HT-29 (cell line): ENCODE results near the gene CEP126. TPM values are rescaled to one million over a fixed set of nuclear protein-coding genes. Genes with fewer than 3 reads are reported as not detected.

Experiments used
- DNase-seq: peaks from one replicate; pipeline ENCODE4 v3.0.0-alpha.2; 2015; ENCODE audit warnings: low spot score
- total RNA-seq: library from RNA; depleted of rRNA; stranded (reverse); fragments of >200 nt; shearing (Covaris generic); gene quantifications from 2 replicates; pipeline ENCODE4 v1.2.3, GENCODE V29; 2014; rRNA removed

CEP126 gene, protein sequence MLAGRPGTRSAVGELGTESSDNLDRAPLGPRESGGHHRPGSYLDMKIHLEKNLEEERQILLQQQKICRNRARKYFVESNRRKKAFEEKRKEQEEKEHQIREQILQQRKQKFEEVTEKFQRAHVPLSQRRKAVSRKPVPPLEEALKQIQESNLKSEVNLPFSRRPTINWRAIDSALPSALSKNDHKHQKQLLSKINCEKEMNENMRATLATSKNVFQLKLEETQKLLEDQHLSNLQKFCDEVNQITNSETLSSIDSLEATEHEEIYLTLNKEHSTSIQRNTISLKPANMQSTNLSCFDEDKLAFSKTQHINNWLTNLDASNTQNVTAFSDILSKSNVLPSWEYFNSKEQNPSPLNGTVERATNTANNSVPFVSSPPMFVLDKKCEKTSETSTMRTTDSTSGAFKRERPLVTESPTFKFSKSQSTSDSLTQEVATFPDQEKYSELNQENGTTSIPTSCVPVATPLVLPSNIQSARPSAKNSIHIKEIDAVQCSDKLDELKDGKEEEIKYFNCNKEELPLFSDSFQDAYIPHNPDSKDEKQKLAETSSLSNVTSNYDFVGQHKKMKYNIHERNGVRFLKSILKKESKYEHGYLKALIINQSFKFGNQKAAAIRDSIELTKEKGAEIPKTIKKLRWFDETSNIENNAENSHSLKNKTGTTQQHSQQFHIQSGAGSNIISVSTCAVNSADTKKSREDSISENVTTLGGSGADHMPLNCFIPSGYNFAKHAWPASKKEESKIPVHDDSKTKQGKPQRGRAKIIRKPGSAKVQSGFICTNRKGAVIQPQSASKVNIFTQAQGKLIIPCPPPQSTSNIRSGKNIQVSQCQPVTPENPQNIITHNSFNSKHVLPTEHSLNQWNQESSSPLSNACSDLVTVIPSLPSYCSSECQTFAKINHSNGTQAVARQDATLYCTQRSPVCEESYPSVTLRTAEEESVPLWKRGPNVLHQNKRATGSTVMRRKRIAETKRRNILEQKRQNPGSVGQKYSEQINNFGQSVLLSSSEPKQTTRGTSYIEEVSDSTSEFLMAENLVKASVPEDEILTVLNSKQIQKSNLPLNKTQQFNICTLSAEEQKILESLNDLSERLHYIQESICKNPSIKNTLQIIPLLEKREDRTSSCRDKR
- 0.50 and 0.58 TPM in 2 replicates for total RNA-seq

DNA sequence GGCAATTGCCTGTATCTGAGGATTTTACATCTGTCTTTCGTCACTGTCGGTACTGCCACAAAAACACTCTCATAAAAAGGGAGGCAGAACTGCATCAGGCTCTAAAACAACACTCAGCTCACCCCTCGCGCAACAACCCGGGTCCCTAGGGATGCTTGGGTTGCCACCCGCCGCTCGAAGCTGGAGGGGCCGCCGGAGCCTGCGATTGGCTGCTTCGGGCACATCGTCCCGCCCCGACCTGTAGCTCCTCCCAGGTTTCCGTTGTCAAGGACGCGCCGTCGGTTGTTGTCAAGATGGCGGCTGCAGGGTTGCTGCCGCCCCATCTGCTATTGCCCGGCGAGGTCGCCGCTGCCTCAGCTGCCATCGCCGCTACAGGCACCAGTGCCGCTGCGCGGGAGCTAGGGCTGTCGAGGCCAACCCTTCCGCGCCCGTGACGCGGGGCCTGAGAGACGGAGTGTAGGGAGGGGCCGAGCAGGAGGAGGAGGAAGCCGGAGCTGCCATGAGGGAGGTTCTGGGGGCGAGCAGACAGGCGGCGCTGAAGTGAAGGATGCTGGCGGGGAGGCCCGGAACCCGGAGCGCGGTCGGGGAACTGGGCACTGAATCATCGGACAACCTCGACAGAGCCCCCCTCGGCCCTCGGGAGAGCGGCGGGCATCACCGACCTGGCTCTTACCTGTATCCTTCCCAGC is at the start of gene CEP126:
Gene CEP126, plus strand, starts transcription at position 273 of the 689 bp plus-strand sequence. Its CDS starts 275 bp downstream, at position 548.
- peak; percentile 96 for DNase-seq

DNA sequence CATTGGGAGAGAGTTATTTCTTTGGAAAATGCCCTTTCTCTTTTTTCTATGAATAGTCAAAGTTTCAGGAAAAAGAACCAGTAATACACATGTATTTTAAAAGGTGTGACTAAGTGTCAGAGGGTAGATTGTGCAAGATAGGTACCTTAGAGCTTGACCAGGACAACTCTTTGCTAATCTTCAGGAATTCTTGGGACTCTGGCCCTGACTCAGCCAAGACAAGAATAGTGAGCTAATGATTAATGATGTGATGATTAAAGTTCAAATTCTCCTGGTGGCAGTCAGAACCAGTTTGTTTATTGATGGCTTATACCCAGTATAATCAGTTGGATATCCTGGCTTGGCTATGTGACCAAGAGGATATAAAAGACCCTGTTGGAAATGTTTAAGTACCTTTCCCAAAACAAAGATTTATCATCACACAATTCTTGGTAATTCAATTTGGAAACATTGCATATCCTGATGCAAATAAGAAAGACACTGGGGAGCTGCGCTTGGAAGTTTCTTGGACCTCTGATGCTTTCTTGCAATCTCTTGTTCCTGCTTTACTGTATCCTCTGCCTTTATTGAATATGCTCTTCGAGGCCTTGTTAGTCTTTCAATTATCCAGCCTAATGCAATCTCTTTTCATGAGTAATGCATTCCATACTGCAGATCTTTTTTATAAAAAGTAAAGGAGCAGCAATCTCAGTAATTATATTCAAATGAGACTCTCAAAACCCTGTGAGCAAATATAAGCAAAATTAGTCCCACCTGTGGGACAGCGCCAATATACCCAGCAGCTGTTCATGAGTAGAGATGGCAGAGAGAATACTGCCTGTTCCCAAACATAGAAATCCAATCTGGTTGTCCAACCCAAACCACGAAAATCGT is 48.0 kb upstream of the CEP126 start:
- peak; percentile 88 for DNase-seq

DNA sequence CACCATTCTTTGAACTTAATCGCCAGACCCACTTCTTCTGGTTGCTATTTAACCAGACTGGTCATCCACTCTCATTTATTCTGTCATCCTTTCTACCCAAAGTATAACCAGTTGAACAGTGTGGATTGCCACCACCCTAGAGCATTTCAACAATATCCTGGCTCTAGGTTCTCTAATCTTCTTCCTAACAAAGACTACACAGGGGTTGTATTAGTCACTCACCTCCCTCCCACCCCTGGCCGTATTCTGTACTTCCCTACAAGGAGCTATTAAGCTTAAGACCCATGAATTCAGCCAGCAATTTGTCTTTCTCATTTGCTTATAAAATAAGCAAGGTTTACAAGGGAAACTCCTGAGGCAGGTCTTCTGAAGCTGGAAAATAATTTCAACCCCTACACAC is 46.9 kb upstream of the CEP126 start:
- DNase-seq, result peak; percentile 26

DNA sequence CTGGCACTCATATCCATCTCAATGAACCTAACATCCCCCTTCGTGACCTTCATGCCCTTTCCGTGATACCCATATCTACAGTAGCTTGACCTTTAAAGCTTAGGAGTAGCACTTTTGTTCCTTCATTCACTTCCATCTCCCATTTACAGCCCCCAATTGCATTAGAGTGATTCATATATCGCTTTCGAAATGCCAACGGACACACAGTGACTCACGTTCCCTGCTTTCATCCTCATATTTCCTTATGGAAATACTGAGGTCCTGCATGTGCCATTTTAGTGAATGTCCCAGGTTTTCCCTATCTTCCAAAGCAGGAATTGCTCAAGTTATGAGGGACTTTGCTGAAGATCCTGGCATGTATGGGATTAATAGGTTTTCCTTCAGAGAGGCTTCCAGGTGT is 44.3 kb upstream of the CEP126 start:
- DNase-seq, result no peak

DNA sequence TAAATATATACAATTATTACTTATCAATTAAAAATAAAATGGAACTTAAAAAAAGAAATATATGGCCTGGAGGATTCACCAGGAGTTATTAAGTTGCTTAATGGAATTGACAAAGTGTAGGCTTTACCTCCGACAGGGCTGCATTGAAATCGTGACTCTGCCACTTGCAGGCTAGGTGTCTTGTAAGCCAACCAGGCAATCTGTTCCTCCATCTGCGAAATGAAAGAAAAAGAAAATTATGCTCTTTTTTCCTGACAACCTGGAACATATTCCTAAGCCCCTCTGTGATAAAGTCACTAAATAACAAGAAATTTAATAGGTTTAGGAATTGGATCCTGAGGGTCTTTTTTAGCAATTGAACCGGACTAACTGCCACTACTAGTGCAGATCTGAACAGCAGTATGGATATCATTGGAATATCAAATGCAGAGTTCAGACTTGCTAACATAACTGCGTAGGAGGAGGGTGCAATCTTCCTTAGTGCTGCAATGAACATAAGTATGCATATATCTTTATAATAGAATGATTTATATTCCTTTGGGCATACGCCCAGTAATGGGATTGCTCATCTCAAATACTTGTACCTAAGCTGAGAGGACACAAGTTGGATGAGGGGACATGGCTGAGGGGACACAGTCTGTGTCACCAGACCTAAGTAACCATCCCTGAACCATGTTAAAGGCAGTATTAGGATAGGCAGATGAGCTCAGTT is 42.5 kb upstream of the CEP126 start:
- DNase-seq, result no peak

DNA sequence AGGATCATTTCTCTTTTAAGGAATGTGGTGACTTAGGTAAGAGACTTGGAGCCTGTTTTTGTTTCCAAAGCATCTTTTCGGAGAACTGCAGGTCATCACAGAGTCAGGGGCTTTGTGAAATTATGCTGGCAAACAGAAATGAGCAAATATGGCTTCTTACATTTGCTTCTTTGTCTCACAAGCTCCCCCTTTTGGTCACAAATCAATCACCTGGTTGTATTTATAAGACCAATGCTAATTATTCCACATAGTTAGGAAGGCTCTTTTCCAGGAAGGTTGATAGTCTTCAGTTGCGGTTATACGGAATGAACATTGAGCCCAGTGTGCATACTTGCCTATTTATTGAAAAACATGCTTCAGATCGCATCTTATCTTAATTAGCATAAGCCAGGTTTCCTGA is 34.6 kb upstream of the CEP126 start:
- peak; percentile 77 for DNase-seq

DNA sequence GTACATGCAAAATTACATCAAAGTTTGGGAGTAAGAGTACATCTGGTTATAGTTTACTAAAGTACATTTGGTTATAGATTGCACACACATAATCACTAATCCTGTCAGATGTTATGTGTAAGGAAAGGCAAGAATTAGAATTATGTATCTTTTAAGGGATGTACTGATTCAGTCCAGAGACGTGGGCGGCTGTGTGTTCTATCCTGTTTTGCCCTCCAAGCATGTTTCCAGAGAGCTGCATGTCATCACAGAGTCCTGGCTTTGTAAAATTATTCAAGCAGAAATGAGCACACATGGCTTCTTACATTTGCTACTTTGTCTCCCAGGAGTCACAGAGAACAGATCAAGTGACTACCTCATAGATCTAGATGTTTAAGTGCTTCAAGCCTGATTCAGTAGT is 33.2 kb upstream of the CEP126 start:
- no peak for DNase-seq

DNA sequence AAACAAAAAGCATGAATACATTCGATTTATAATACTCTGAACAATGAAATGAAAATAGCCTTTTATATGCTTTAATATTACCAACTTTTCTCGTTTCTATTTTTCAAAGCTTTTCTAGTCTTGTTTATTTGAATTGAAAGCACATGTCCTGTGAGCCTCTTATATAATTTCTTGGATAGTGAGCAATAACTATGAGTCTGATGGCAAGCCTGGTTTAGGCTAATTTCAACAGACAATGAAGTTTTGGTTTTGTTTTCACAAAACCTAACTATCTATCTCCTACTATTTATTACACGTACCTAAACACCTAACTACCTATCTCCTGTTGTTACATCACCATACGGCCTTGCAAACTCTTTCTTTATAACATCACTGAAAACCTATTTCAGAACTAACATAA is 29.2 kb upstream of the CEP126 start:
- no peak for DNase-seq

DNA sequence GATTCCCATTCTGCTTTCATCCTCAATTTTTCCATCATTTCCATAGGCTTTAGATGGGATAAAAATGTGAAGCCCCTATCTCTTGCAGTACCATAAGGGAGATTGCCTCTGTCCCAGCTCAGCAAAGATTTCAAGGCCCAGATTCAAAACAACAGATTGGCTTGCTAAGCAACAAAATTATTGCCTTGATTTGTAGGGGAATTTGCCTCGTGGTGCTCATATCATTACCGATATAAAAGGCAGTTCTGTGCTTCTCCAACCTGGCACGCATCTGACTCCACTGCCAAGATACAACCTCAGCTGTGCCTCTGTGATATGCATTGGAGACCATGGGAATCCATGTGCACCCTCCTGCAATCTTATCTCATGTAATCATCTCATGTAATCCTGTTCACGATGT is 25.0 kb upstream of the CEP126 start:
- no peak for DNase-seq

DNA sequence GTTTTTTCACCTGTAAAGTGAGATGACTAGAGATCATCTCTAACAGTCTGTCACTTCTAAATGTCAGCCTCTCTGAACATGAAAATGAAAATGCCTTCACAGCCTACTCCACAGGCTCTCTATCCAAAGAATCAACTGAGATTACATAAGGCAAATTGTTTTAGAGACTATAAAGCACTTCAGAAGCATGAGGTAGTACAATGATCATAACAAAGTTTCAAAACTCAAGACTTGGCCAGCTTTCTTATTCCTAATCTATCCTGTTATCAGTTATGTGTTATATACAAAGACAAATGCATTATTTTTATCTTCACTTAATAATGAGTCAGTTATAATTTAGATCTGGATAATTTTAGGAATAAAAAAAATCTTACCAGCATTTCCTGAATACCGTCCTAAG is 20.3 kb upstream of the CEP126 start:
- no peak for DNase-seq

DNA sequence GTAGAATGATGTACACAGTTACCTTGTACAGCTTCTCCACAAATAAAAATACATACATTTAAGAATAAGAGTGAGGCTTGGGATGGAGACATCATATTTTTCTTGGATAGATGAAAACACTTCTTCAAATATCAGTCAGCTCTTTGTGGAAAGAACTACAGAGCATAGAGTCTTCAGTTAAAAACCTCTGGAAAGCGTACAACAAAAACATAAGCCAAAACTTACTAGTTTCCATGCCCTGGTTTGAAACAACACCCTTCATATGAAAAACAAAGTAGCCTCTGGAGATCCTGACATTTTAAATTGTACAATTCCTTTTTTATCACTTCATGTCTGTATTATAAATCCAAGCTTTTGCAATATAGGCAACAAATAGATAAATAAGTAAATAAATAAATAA is 7.0 kb upstream of the CEP126 start:
- no peak for DNase-seq

DNA sequence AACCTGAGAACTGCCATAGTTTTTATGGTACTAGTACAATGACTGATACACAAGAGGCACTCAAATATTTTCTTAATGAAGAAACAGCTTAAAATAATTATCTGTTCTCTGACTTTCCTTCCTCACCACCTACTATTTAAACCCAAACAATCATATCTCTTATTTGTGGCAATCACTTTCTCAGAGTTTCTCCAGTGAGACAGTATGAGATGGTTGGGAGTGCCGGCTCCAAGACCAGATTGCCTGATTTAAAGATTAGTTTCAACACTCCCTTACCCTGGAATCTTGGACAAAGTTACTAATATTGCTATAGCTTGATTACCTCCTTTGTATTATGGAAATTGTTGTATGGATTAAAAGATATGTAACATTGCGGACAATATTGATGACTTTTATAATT is 5.7 kb upstream of the CEP126 start:
- no peak for DNase-seq

DNA sequence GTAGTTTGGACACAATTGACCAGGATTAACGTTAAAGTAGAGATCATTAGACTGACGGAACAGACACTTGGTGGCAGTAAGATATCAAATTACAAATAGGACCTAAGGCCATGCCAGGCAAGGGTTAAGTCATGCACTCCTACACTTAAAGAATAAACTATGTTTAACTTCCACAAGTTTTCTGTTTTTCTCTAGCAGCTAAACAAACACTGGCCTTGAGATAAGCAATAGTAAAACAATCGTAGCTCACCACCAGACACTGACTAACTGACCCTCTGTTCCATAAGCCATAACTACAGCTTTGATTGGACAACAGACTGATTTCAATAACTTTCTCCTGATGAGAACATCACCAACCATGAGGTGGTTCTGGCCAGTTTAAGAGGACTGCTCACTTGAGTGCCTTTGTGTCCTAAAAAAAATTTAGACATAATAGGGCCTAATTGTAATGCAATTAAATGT is 2.0 kb upstream of the CEP126 start:
- peak; percentile 57 for DNase-seq

DNA sequence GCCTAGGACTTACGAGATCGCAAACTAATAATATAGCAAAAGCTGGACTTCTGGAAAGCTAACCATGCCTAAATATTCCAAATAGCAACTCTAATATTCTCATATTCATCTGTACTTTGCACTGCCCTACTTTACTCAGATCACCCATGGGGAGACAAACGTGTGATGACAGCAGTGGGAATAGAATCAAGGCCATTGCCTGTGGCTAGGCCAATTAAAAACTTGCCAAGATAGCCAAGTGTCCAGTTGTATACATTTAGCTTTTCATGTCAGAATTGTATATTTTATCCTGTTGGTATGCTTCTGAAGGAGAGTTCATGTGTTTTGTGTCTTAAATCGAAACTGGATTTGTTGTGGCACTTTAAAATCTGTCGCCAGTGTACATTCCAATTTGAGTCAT is 1.2 kb upstream of the CEP126 start:
- DNase-seq, result no peak

DNA sequence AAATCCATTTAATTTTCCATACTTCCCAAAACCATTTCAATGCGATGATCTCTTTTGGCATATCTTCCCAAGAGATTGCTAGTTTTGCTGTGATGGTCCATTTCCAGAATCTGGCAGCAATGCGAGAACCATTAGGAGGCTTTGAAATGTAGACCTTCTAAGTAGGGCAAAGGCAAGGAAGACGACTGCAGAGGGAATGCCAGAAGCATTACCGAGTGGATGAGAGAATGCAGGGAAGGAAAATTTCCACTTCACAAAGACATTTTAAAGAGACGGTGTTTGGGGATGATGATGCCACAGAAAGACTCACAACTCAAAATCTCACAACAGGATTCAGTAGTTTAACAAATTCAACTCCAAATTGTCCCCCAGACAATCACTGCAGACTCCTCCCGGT is 471 bp upstream of the CEP126 start:
- DNase-seq, result no peak

DNA sequence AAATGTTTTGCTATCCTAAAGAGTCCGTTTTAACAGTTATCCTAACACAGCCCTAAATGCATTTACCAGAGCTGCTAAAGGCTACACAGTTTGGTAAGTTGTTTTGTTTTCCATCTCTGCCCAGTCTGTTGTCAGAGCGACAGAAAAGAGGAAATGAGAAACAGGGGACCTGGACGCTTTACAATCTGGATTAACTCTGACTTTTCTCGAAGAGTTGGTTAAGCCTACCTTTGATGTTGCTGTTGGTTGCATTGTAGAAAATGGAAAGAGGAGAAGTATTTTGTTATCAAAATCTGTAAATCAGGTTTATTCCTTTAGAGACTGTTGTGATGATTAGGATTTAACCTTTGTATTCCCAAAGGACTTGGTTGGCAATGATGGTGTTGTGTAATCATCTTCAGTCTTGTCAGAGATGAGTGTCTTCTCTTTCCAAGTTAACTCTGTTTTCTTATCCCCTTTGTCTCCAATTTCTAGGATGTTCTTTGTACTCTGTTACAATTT is 1.0 kb downstream of the CEP126 start:
- peak; percentile 85 for DNase-seq

DNA sequence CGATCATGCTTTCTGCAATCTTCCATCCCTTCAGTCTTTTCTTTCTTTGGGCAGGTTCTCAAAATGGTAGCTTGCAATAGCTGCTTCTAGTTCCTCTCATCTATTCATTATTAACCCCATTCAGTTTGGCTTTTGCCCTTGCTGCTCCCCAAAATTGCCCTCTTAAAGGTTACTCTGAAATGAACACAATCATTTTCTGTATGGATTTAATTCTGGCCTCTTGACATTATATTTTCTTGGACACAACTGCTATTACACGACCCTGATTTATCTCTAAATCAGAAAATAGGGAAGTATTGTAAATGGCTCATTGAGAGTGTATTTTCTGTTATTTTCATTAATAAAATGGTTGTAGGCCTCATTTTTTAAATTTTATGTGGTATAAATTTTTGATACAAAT is 1.6 kb downstream of the CEP126 start, which contains the start of gene ANGPTL5:
Gene ANGPTL5, minus strand, starts transcription at position 101 of the 400 bp plus-strand sequence. CDS start 8,613 bp downstream, outside the sequence.
- DNase-seq, result no peak

DNA sequence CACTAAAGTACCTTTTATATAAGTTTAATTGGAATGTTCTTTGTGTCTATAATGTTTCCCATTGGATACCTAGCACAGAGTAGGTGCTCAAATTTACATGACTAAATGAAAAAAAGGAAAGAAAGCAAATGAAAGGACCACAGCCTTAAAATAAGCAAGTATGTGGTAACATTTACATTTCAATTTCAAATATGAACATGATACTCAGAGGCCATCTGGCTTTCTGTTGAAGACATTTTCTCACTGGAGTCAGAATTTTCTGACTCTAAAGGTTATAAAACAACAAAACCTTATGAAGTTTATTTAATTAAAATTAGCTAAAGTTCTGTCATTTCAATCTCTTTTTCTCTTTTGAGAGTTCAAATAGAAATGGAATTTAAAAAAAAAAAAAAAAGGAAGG is 2.4 kb downstream of the CEP126 start:
- DNase-seq, result no peak

DNA sequence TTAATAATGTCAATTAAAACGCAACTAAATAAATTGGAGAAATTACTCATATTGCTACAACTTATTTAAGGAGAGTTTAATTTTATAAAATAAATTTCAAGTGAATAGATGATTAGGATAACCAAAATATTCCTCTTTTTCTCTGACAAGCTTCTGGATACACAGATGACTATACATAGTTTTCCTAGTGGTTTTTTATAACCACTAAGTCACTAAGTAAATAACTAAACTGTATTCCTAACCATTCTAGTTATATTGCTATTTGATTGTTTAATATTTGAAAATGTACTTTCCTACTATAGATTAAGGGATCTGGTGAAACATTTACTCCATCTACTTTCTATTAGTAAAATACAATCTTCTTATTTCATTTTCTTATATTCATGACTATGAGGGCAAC is 6.2 kb downstream of the CEP126 start:
- DNase-seq, result no peak
